Pancreas (tissue), 10 donors: Measurements from ENCODE around the gene VPS26C. TPM values are rescaled to one million over a fixed set of nuclear protein-coding genes. Genes with fewer than 3 reads are reported as not detected.

Experiments used
- ATAC-seq, 4 donors: fragments of 200-7000 bp; cut with Tn5 transposase; one replicate each; pipeline versions ENCODE4 v1.8.0 to v1.9.1; 2020; ENCODE audit warnings: mild to moderate bottlenecking in 4 of 4, moderate library complexity in 4 of 4
- DNase-seq, 6 donors: peaks; one replicate each; pipeline ENCODE4 v3.0.0-alpha.2; 2020
- FAIRE-seq: peaks from 2 replicates; lab custom pipeline; 2012; peaks lifted over from hg19 to GRCh38; lab: Jason Lieb, UNC
- H3K27ac ChIP-seq, 4 donors: fragments of 200-600 bp; sonication (generic); 1 replicate in 3 of 4; 2 replicates in 1 of 4; pipeline versions ENCODE4 v1.5.0 to v1.8.0; 2020
- H3K27me3 ChIP-seq, 4 donors: fragments of 200-600 bp; one replicate each; pipeline ENCODE4 v1.8.0; 2021
- H3K36me3 ChIP-seq, 3 donors: fragments of 200-600 bp; sonication (generic) in 1 of 3; one replicate each; pipeline versions ENCODE4 v1.5.0 to v1.8.0; 2020 to 2021
- H3K4me1 ChIP-seq, 3 donors: fragments of 200-600 bp; one replicate each; pipeline ENCODE4 v1.8.0; 2021
- H3K4me3 ChIP-seq, 4 donors: fragments of 200-600 bp; sonication (generic) in 2 of 4; one replicate each; pipeline versions ENCODE4 v1.5.0 to v1.8.0; 2020 to 2021
- H3K9me3 ChIP-seq, 4 donors: fragments of 200-600 bp; one replicate each; pipeline ENCODE4 v1.8.0; 2021
- WGBS, 2 donors: extraction: QIAGEN DNeasy Blood & Tissue Kit; methylation state at CpG; one replicate each; pipeline ENCODE4 v1.1.7; 2013; 5-methylcytosine and 5-hydroxymethylcytosine counted together
- intact Hi-C, 3 donors: fragments of 100-400 bp; cut with DNase I; formaldehyde crosslinking; loops; one replicate each; pipeline versions ENCODE4 v1.11.1 to v1.14.2; 2022
- polyA plus RNA-seq, 2 donors: library from polyadenylated mRNA; stranded (reverse); fragments of 200-250 nt; gene quantifications; one replicate each; pipeline ENCODE4 v1.2.3, GENCODE V29; 2013
- total RNA-seq, 6 donors: library from RNA; stranded (reverse); fragmentation: NEBNext Ultra II Directional in 4 of 6; extraction: Animal tissue kit (Norgen Biotek cat#: 25700) in 4 of 6; gene quantifications; one replicate each; pipeline versions ENCODE4 v1.2.1 to v1.2.4, GENCODE V29; 2021 to 2023
- TF ChIP-seq, protein P1 (sequence below), 4 donors: fragments of 200-600 bp; sonication (generic) in 3 of 4; IDR thresholded peaks; one replicate each; pipeline versions ENCODE4 v1.5.0 to v1.8.0; 2021; ENCODE audit warnings: antibody characterized with exemption in 4 of 4
- donor health status: healthy with polysubstance abuse.
- donor health status: DM: no; HTN: no; CAD: no; lungs with moderate emphysema.
- donor health status: DM: no; HTN: no; CAD: no.
- donor health status: control.
- donor health status: control.
- donor health status: Bipolar disorder and iron deficiency.
- donor health status: DM: yes; HTN: yes; CAD: no.
- donor health status: DM: no; HTN: no; CAD: no.
- donor health status: DM: no; HTN: no; CAD: no.
- donor health status: DM: yes; HTN: yes; CAD: no.

The VPS26C gene
- total and polyA plus RNA-seq, 8 donors = 8.5 to 29.9 (median 21.0) TPM

GRCh38 chr21:37188825-37189224 is 78.3 kb downstream of the VPS26C start:
- 97 to 100% methylated on average over 1 of the region's 1 CpG for whole genome bisulfite sequencing, 2 donors
- no peak for ATAC-seq
- FAIRE-seq = no peak
- DNase-seq = no peak
- Histone ChIP-seq H3K27ac (no peak overlapping the region), H3K9me3 (no peaks in the 10 kb centered on the region), H3K27me3 (no peaks in the 10 kb centered on the region), H3K4me3 (no peak overlapping the region), H3K36me3 (peaks cover 0 to 46% (median 13%) of the 10 kb centered on the region in 3 donors), H3K4me1 (no peaks in the 10 kb centered on the region)
- intact Hi-C loops = no loop called here
- TF ChIP-seq, protein P1, sequence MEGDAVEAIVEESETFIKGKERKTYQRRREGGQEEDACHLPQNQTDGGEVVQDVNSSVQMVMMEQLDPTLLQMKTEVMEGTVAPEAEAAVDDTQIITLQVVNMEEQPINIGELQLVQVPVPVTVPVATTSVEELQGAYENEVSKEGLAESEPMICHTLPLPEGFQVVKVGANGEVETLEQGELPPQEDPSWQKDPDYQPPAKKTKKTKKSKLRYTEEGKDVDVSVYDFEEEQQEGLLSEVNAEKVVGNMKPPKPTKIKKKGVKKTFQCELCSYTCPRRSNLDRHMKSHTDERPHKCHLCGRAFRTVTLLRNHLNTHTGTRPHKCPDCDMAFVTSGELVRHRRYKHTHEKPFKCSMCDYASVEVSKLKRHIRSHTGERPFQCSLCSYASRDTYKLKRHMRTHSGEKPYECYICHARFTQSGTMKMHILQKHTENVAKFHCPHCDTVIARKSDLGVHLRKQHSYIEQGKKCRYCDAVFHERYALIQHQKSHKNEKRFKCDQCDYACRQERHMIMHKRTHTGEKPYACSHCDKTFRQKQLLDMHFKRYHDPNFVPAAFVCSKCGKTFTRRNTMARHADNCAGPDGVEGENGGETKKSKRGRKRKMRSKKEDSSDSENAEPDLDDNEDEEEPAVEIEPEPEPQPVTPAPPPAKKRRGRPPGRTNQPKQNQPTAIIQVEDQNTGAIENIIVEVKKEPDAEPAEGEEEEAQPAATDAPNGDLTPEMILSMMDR (IDR thresholded peaks at IDR 0.05) = no peak

DNA sequence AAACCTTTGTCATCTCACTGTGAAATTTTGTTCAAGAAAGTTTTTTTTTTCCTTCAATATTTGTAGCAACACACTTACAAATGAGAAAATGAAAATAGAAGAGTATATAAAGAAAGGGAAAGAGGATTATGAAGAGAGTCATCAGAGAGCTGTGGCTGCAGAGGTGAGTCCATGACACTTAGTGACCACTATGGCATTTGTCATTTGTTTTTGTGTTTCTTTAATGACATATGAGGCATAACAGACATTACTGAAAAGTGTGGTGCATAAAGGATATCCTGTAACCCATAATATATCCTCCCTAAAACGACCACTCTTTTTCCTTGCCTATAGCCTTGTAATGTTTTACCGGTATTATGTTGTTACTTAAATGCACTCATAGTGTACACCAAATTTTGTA is 80.2 kb downstream of the VPS26C start:
- TF ChIP-seq, protein P1 (IDR thresholded peaks at IDR 0.05) = no peak
- intact Hi-C loops = no loop called here
- ATAC-seq (no peak), FAIRE-seq (no peak), DNase-seq (no peak)
- H3K36me3 ChIP-seq = peaks cover 0 to 44% (median 11%) of the 10 kb centered on the region in 3 donors
- WGBS, 2 donors = 70 to 76% methylated on average over 2 of the region's 2 CpGs
- no peak overlapping the region for H3K4me3 ChIP-seq
- H3K4me1 ChIP-seq = no peaks in the 10 kb centered on the region
- H3K27me3 ChIP-seq = no peaks in the 10 kb centered on the region
- H3K9me3 ChIP-seq = no peaks in the 10 kb centered on the region
- H3K27ac ChIP-seq = no peak overlapping the region

GRCh38 chr21:37184784-37185593 is 82.1 kb downstream of the VPS26C start:
- peaks cover 0 to 31% (median 11%) of the 10 kb centered on the region in 3 donors for H3K36me3 ChIP-seq
- peaks cover 0 to 8% (median 0%) of the 10 kb centered on the region in 3 donors for H3K4me1 ChIP-seq
- no peaks in the 10 kb centered on the region for H3K27me3 ChIP-seq
- no peak overlapping the region for H3K4me3 ChIP-seq
- TF ChIP-seq, protein P1 (IDR thresholded peaks at IDR 0.05) = no peak
- no peak for ATAC-seq
- no peak for FAIRE-seq
- no peak overlapping the region for H3K27ac ChIP-seq
- intact Hi-C loops = no loop called here
- no peak for DNase-seq
- no peaks in the 10 kb centered on the region for H3K9me3 ChIP-seq
- 92 to 94% methylated on average over 9 of the region's 9 CpGs for WGBS, 2 donors

- H3K4me3 ChIP-seq = no peak overlapping the region
- WGBS, 2 donors = 98% methylated on average over 3 of the region's 3 CpGs
- peaks cover 0 to 19% (median 11%) of the 10 kb centered on the region in 3 donors for H3K36me3 ChIP-seq
- no peak overlapping the region for H3K27ac ChIP-seq
- no peaks in the 10 kb centered on the region for H3K27me3 ChIP-seq
- H3K9me3 ChIP-seq = no peaks in the 10 kb centered on the region
- peaks cover 0 to 8% (median 0%) of the 10 kb centered on the region in 3 donors for H3K4me1 ChIP-seq
- FAIRE-seq = no peak
- no peak for ATAC-seq
- DNase-seq = no peak
- intact Hi-C loops = no loop called here
- TF ChIP-seq, protein P1 (IDR thresholded peaks at IDR 0.05) = no peak
Observed at GRCh38 chr21:37183749-37184148, 83.4 kb downstream of the VPS26C start.

DNA sequence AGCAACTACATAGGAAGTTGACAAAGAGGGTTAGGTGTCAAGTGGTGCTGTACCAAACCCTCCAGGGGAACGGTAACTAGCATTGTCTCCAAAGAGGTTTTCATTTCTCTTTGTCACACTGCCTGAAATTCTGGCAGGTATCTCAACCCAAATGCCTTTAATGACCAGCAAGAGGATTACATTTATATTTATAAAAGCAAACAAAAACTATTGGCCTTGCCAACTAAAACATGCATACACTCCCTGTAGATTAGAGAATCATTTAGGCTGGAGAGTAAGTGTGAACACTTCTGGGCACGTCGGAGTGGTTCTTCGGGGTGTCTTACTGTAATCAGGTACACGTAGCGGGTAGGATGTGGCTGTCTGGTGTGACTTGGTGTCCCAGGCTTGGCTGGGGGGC is 84.9 kb downstream of the VPS26C start:
- ATAC-seq = peak in 3 of 4 donors; percentile 11 to 65 (median 42)

More for the DNA sequence above, 84.9 kb downstream of the VPS26C start:
- H3K9me3 ChIP-seq = no peaks in the 10 kb centered on the region
- no peak overlapping the region for H3K27ac ChIP-seq
- H3K4me1 ChIP-seq = peaks cover 0 to 8% (median 0%) of the 10 kb centered on the region in 3 donors
- peaks cover 0 to 6% (median 2%) of the 10 kb centered on the region in 3 donors for H3K36me3 ChIP-seq
- H3K4me3 ChIP-seq = no peak overlapping the region
- intact Hi-C loops = no loop called here
- FAIRE-seq = no peak
- DNase-seq = no peak
- WGBS, 2 donors = 41 to 46% methylated on average over 6 of the region's 6 CpGs
- no peaks in the 10 kb centered on the region for H3K27me3 ChIP-seq
- TF ChIP-seq, protein P1 (IDR thresholded peaks at IDR 0.05) = no peak
